Measurements from ENCODE around the gene ZSCAN10.

ZSCAN10 gene

GRCh38 chr16:3118204-3118790, 19.2 kb upstream of the ZSCAN10 start:
- no peaks in the 10 kb centered on the region for H3K9me3 ChIP-seq (ENCODE audit: control insufficient read depth in 1 of 2, low read length in 2 of 2)
- no peaks in the 10 kb centered on the region for H3K27me3 ChIP-seq (ENCODE audit: low read depth, low read length)
- H3K36me3 ChIP-seq (ENCODE audit: control insufficient read depth in 1 of 2, insufficient read depth in 2 of 2, low read length in 2 of 2) = peaks cover 5 to 49% of the 10 kb centered on the region in 2 donors
- H3K4me1 ChIP-seq (ENCODE audit: control insufficient read depth in 1 of 2, insufficient read depth in 2 of 2, low read length in 2 of 2) = peaks cover 4 to 15% of the 10 kb centered on the region in 2 donors
- no peak overlapping the region for H3K27ac ChIP-seq (ENCODE audit: low read length)
- no peak overlapping the region for H3K4me3 ChIP-seq (ENCODE audit: low read depth in 1 of 2, low read length in 2 of 2)

DNA sequence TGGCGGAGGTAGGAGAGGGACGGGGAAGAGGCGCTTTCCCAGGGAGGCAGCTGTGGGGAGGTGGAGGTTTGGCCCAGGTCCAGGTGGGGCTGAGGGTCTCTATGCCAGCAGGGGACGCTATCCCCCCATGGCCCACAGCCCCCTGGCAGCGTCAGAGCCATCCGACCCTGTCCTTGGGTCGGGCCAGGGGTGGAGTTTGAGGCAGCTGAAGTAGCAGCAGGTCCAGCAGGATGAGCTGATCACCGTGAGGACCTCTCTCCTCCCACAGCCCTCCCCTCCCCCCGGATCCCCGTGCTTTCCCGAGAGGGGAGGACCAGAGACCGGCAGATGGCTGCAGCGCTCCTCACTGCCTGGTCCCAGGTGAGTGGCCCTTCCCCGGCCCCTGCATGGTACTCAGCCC, 16.5 kb upstream of the ZSCAN10 start:
- Histone ChIP-seq H3K36me3 (ENCODE audit: control insufficient read depth in 1 of 2, insufficient read depth in 2 of 2, low read length in 2 of 2) (peaks cover 5 to 45% of the 10 kb centered on the region in 2 donors), H3K27ac (ENCODE audit: low read length) (no peak overlapping the region), H3K4me1 (ENCODE audit: control insufficient read depth in 1 of 2, insufficient read depth in 2 of 2, low read length in 2 of 2) (peaks cover 4 to 19% of the 10 kb centered on the region in 2 donors), H3K27me3 (ENCODE audit: low read depth, low read length) (no peaks in the 10 kb centered on the region), H3K9me3 (ENCODE audit: control insufficient read depth in 1 of 2, low read length in 2 of 2) (no peaks in the 10 kb centered on the region), H3K4me3 (ENCODE audit: low read depth in 1 of 2, low read length in 2 of 2) (no peak overlapping the region)

DNA sequence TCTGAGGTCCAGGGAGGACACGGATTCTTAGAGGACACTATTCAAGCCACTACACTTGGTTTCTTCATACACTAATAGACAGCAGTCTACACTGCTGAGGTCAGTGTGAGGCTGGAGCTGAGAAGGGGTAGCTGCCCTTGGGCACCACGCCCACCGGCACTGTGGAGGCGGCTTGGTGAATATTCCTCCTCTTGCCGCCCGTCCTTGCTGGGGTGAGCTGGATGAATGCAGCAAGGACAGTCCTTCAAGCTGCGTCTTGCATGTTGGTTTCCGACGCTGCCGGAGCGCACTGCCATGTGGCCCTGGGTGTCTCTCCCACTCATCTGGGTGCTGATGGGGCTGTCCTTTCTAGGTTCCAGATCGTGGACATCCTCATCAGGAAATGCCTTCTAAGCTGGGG, 15.9 kb upstream of the ZSCAN10 start:
- Histone ChIP-seq H3K27ac (ENCODE audit: low read length) (no peak overlapping the region), H3K4me3 (ENCODE audit: low read depth in 1 of 2, low read length in 2 of 2) (no peak overlapping the region), H3K4me1 (ENCODE audit: control insufficient read depth in 1 of 2, insufficient read depth in 2 of 2, low read length in 2 of 2) (peaks cover 4 to 19% of the 10 kb centered on the region in 2 donors), H3K27me3 (ENCODE audit: low read depth, low read length) (no peaks in the 10 kb centered on the region), H3K9me3 (ENCODE audit: control insufficient read depth in 1 of 2, low read length in 2 of 2) (no peaks in the 10 kb centered on the region), H3K36me3 (ENCODE audit: control insufficient read depth in 1 of 2, insufficient read depth in 2 of 2, low read length in 2 of 2) (peaks cover 5 to 40% of the 10 kb centered on the region in 2 donors)

DNA sequence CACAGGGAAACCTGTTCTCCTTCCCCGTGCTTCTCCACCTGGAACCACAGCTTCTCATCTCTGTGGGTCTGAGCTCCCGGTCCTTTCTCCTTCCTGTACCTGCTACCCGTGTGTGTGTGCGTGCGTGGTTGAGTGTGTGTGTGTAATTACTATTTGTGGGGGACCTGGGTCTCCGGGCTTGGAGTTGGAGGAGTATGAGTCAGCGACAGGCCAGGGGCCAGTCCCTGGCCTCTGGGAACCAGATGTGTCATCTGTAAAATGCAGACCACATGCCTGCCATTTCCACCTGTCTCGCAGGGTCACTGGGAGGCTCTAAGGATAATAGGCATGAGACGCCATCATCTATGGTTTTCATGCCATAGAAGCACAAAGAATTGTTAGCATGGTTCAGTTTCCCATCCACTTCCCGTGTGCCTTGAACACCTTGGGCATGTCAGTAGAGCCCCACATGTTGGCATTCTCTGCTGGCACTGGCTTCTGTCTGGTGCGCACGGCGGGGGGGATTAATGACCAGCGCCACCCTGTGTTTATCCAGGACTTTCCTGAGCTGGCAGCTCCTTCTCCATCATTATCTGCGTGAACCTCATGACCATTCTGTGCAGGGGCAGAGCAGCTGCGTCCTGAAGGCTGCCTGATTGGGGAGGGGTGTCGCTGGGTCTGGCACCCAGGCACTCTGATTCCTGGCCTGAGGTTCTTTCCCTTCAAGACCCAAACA, 14.8 kb upstream of the ZSCAN10 start:
- Histone ChIP-seq H3K36me3 (ENCODE audit: control insufficient read depth in 1 of 2, insufficient read depth in 2 of 2, low read length in 2 of 2) (peaks cover 5 to 29% of the 10 kb centered on the region in 2 donors), H3K4me1 (ENCODE audit: control insufficient read depth in 1 of 2, insufficient read depth in 2 of 2, low read length in 2 of 2) (peaks cover 4 to 19% of the 10 kb centered on the region in 2 donors), H3K27ac (ENCODE audit: low read length) (no peak overlapping the region), H3K9me3 (ENCODE audit: control insufficient read depth in 1 of 2, low read length in 2 of 2) (no peaks in the 10 kb centered on the region), H3K27me3 (ENCODE audit: low read depth, low read length) (no peaks in the 10 kb centered on the region), H3K4me3 (ENCODE audit: low read depth in 1 of 2, low read length in 2 of 2) (peak overlapping the region; percentile 90 to 91)

- no peaks in the 10 kb centered on the region for H3K9me3 ChIP-seq (ENCODE audit: control insufficient read depth in 1 of 2, low read length in 2 of 2)
- peaks cover 4 to 19% of the 10 kb centered on the region in 2 donors for H3K4me1 ChIP-seq (ENCODE audit: control insufficient read depth in 1 of 2, insufficient read depth in 2 of 2, low read length in 2 of 2)
- peak overlapping the region; percentile 90 to 91 for H3K4me3 ChIP-seq (ENCODE audit: low read depth in 1 of 2, low read length in 2 of 2)
- peaks cover 5 to 20% of the 10 kb centered on the region in 2 donors for H3K36me3 ChIP-seq (ENCODE audit: control insufficient read depth in 1 of 2, insufficient read depth in 2 of 2, low read length in 2 of 2)
- H3K27ac ChIP-seq (ENCODE audit: low read length) = peak overlapping the region; percentile 45
- no peaks in the 10 kb centered on the region for H3K27me3 ChIP-seq (ENCODE audit: low read depth, low read length)
These were observed 13.9 kb upstream of the ZSCAN10 start for GRCh38 chr16:3112881-3113574.

GRCh38 chr16:3112058-3112880, 13.2 kb upstream of the ZSCAN10 start, which contains the start of gene ZNF205:
ZNF205 (plus strand) TSS chr16:3112586; CDS start chr16:3113431, 845 bp downstream.
- H3K27ac ChIP-seq (ENCODE audit: low read length) = peak within 1 kb of the TSS; percentile 45
- no peaks in the 10 kb centered on the region for H3K27me3 ChIP-seq (ENCODE audit: low read depth, low read length)
- H3K36me3 ChIP-seq (ENCODE audit: control insufficient read depth in 1 of 2, insufficient read depth in 2 of 2, low read length in 2 of 2) = peaks cover 5 to 19% of the 10 kb centered on the region in 2 donors
- no peaks in the 10 kb centered on the region for H3K9me3 ChIP-seq (ENCODE audit: control insufficient read depth in 1 of 2, low read length in 2 of 2)
- H3K4me3 ChIP-seq (ENCODE audit: low read depth in 1 of 2, low read length in 2 of 2) = peak within 1 kb of the TSS; percentile 90 to 91
- H3K4me1 ChIP-seq (ENCODE audit: control insufficient read depth in 1 of 2, insufficient read depth in 2 of 2, low read length in 2 of 2) = peaks cover 4 to 21% of the 10 kb centered on the region in 2 donors

- Histone ChIP-seq H3K27ac (ENCODE audit: low read length) (peak overlapping the region; percentile 65), H3K9me3 (ENCODE audit: control insufficient read depth in 1 of 2, low read length in 2 of 2) (no peaks in the 10 kb centered on the region), H3K4me3 (ENCODE audit: low read depth in 1 of 2, low read length in 2 of 2) (peak overlapping the region; percentile 64 to 65), H3K36me3 (ENCODE audit: control insufficient read depth in 1 of 2, insufficient read depth in 2 of 2, low read length in 2 of 2) (no peaks in the 10 kb centered on the region), H3K4me1 (ENCODE audit: control insufficient read depth in 1 of 2, insufficient read depth in 2 of 2, low read length in 2 of 2) (peaks cover 0 to 12% of the 10 kb centered on the region in 2 donors), H3K27me3 (ENCODE audit: low read depth, low read length) (no peaks in the 10 kb centered on the region)
These were observed 7.3 kb upstream of the ZSCAN10 start for GRCh38 chr16:3106205-3106928.

DNA sequence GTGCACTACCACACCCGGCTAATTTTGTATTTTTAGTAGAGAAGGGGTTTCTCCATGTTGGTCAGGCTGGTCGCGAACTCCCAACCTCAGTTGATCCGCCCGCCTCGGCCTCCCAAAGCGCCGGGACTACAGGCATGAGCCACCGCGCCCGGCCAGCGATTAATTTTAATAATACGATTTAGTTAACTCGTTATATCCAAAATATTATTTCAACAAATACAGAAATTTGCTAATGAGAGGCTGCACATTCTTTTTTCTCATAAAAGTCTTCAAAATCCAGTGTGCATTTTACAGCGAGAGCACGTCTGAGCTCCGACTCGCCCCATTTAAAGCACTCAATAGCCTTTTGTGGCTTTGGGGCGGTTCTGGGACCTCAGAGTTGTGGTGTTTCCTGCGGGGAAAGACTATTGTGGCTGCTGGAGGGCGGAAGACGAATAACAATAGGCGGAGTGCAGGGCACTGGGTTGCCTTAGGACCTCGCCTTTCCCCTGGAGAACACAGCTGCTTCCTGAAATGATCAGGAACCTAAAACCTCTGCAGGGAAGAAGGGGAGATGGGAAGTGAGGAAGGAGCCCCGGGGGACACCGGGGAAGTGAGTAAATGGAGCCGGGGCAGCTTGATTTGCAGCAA, 2.9 kb upstream of the ZSCAN10 start:
- Histone ChIP-seq H3K4me3 (ENCODE audit: low read depth in 1 of 2, low read length in 2 of 2) (no peak overlapping the region), H3K4me1 (ENCODE audit: control insufficient read depth in 1 of 2, insufficient read depth in 2 of 2, low read length in 2 of 2) (peaks cover 8 to 16% of the 10 kb centered on the region in 2 donors), H3K36me3 (ENCODE audit: control insufficient read depth in 1 of 2, insufficient read depth in 2 of 2, low read length in 2 of 2) (no peaks in the 10 kb centered on the region), H3K9me3 (ENCODE audit: control insufficient read depth in 1 of 2, low read length in 2 of 2) (no peaks in the 10 kb centered on the region), H3K27me3 (ENCODE audit: low read depth, low read length) (no peaks in the 10 kb centered on the region), H3K27ac (ENCODE audit: low read length) (no peak overlapping the region)

DNA sequence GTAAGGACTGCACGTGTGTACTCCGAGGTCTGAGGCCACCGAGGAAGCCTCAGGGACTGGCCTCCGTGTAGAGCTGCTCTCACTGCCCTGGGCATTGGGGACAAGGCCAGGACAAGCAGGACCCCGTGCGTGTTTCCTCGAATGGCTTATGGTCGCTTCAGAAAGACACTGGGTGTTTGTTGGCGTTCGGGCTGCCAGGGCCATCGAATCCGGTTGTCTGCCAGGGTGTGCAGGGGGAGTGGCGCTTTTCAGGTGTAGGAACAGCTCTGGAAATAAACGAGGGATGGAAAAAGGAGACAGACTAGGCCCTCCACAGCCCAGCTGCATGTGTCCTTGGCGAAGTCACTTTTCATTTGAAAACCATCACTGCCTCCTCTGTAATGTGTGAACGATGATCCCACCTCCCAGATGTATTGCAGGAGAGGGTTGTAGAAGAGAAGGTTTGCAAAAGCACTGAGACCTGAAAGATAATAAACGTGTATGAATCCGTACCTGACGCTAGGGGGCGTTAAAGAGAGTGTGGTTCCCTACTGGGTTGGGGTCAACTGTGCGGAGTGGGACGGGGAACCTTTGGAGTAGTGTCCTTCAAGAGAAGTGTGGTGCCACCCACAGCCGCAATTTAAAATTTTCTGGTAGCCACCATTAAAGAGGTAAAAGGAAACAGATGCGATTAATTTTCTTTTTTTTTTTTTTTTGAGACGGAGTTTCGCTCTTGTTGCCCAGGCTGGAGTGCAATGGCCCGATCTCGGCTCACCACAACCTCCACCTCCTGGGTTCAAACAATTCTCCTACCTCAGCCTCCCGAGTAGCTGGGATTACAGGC, 2.1 kb upstream of the ZSCAN10 start:
- Histone ChIP-seq H3K27me3 (ENCODE audit: low read depth, low read length) (no peaks in the 10 kb centered on the region), H3K4me1 (ENCODE audit: control insufficient read depth in 1 of 2, insufficient read depth in 2 of 2, low read length in 2 of 2) (peaks cover 8 to 13% of the 10 kb centered on the region in 2 donors), H3K4me3 (ENCODE audit: low read depth in 1 of 2, low read length in 2 of 2) (no peak overlapping the region)

More for the DNA sequence above, 2.1 kb upstream of the ZSCAN10 start:
- Histone ChIP-seq H3K27ac (ENCODE audit: low read length) (no peak overlapping the region), H3K36me3 (ENCODE audit: control insufficient read depth in 1 of 2, insufficient read depth in 2 of 2, low read length in 2 of 2) (no peaks in the 10 kb centered on the region), H3K9me3 (ENCODE audit: control insufficient read depth in 1 of 2, low read length in 2 of 2) (no peaks in the 10 kb centered on the region)
